ENCODE measurements around the gene NCAPG2.

NCAPG2 gene

DNA sequence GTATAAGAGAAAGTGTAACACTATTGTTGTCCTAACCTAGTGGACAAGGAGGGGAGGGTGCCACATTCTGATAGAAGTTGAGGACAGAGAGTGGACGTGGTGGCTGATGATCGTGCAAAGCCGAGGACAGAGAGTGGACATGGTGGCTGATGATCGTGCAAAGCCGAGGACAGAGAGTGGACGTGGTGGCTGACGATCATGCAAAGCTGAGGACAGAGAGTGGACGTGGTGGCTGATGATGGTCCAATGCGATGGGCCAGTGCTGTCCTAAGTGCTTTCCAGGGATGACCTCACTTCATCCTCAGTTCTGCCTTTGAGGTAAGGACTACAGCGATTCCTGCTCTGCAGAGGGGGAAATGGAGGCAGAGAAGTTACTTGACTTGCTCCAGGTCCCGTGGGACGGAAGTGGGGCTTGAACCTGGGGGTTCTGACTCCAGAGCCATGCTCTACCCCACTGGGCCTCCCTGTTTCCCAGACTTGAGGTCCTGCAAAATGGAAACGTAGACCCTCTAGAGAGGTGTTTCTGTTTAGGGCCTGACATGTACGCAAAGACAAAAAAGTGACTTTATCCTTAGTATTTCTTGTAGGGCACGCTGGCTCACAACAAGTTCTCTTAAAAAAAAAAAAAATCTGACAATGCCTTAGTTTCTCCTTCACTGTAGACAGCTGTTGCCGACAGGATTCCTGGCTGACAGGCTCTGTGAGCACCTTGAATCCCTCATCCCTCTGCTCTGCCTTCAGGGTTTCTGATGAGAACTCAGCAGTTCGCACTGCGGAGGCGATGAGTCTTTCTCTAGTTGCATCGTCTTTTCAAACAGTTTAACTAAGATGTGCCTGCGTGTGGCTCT is 20.3 kb upstream of the NCAPG2 start:
- Histone ChIP-seq H3K9me3 (ENCODE audit: control insufficient read depth in 2 of 2, low read length in 2 of 2) (no peaks in the 10 kb centered on the region), H3K9ac (ENCODE audit: low read length in 2 of 2) (no peak overlapping the region), H3K4me3 (ENCODE audit: low read length in 2 of 2) (no peak overlapping the region), H3K27me3 (ENCODE audit: control insufficient read depth in 1 of 2, insufficient read depth in 2 of 2, low read length in 2 of 2) (no peaks in the 10 kb centered on the region), H3K4me1 (ENCODE audit: control insufficient read depth, insufficient read depth, low read length) (no peaks in the 10 kb centered on the region), H3K36me3 (ENCODE audit: control insufficient read depth in 2 of 2, insufficient read depth in 2 of 2, low read length in 2 of 2) (peaks cover 0 to 2% of the 10 kb centered on the region in 2 donors), H3K27ac (ENCODE audit: low read length) (no peak overlapping the region)

DNA sequence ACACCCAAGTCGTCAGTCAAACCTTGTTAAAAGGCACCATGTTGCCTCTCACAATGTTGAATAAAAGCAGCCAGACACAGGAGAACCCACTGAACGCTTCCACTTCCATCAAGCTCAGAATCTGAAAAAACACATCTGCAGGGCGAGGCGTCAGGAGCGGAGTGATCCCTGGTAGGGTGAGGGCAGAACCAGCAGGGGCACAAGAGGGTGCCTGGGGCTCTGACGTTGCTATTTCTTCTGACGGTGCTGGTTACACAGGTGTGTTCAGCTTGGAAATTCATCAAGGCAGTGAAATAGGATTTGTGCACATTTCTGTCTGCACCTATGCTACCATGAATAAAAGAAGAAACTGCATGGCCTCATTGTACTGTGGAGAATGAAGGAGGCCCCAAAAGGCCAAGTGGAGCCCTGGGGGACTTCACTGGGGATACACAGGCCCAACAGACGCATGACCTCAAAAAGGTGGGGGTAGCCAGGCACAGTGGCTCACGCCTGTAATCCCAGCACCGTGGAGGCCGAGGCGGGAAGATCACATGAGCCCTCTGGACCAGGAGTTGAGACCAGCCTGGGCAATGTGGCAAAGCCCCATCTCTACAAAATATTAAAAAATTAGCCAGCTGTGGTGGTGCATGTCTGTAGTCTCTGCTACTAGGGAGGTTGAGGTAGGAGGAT is 19.2 kb upstream of the NCAPG2 start:
- Histone ChIP-seq H3K27ac (ENCODE audit: low read length) (no peak overlapping the region), H3K27me3 (ENCODE audit: control insufficient read depth in 1 of 2, insufficient read depth in 2 of 2, low read length in 2 of 2) (no peaks in the 10 kb centered on the region), H3K36me3 (ENCODE audit: control insufficient read depth in 2 of 2, insufficient read depth in 2 of 2, low read length in 2 of 2) (no peaks in the 10 kb centered on the region), H3K4me3 (ENCODE audit: low read length in 2 of 2) (no peak overlapping the region), H3K9me3 (ENCODE audit: control insufficient read depth in 2 of 2, low read length in 2 of 2) (no peaks in the 10 kb centered on the region), H3K4me1 (ENCODE audit: control insufficient read depth, insufficient read depth, low read length) (no peaks in the 10 kb centered on the region), H3K9ac (ENCODE audit: low read length in 2 of 2) (no peak overlapping the region)

DNA sequence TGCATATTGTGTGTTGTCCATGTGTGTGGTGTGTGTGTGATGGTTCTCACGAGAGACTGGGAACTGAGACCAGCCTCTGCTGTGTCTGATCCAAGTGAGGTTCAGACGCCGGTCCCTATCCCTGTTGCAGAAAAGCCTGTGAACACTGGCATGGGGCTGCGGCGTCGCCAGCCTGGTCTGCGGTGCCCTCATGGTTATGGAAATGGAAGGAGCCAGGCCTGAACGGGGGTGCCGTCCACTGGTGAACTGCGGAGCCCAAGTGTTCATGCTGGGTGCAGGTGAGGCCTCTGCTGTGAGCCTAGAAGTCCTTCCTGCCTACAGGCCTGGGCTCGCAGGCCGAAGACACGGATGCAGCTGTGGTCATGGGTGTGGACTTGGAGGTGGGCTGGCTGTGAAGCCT is 18.7 kb upstream of the NCAPG2 start:
- H3K27ac ChIP-seq (ENCODE audit: low read length): no peak overlapping the region
- H3K36me3 ChIP-seq (ENCODE audit: control insufficient read depth in 2 of 2, insufficient read depth in 2 of 2, low read length in 2 of 2): no peaks in the 10 kb centered on the region
- no peaks in the 10 kb centered on the region for H3K9me3 ChIP-seq (ENCODE audit: control insufficient read depth in 2 of 2, low read length in 2 of 2)
- H3K9ac ChIP-seq (ENCODE audit: low read length in 2 of 2): no peak overlapping the region
- H3K4me3 ChIP-seq (ENCODE audit: low read length in 2 of 2): no peak overlapping the region
- no peaks in the 10 kb centered on the region for H3K4me1 ChIP-seq (ENCODE audit: control insufficient read depth, insufficient read depth, low read length)
- no peaks in the 10 kb centered on the region for H3K27me3 ChIP-seq (ENCODE audit: control insufficient read depth in 1 of 2, insufficient read depth in 2 of 2, low read length in 2 of 2)

DNA sequence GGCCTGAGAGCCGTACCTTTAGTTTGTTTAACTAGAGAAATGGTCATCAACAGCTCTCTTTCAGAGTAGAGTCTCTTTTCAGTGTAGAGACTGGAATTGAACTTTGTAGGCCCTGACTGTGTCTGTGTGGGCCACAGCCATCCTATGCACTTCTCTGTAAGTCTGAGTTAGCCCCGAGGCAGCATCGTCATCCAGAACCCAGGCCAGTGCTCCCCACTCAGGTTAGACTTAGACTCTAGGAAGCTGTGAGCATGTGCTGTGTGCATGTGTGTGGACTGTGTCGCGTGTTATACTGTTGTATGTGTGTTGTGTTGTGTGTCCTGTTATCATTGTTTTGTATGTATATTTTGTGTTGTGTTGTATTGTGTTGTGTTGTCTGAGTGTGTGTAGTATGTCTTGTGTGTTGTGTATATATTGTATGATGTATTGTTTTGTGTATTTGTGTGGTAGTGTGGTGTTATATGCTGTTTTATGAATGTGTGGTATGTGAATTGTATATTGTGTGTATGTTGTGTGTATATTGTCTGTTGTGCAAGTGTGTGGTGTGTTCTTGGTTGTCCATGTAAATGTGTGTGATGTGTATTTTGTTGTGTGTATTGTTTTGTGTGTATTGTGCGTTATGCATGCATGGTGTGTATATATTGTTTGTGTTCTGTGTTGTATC is 18.1 kb upstream of the NCAPG2 start:
- Histone ChIP-seq H3K27me3 (ENCODE audit: control insufficient read depth in 1 of 2, insufficient read depth in 2 of 2, low read length in 2 of 2) (no peaks in the 10 kb centered on the region), H3K4me1 (ENCODE audit: control insufficient read depth, insufficient read depth, low read length) (no peaks in the 10 kb centered on the region), H3K27ac (ENCODE audit: low read length) (no peak overlapping the region), H3K36me3 (ENCODE audit: control insufficient read depth in 2 of 2, insufficient read depth in 2 of 2, low read length in 2 of 2) (no peaks in the 10 kb centered on the region), H3K9me3 (ENCODE audit: control insufficient read depth in 2 of 2, low read length in 2 of 2) (no peaks in the 10 kb centered on the region), H3K4me3 (ENCODE audit: low read length in 2 of 2) (no peak overlapping the region), H3K9ac (ENCODE audit: low read length in 2 of 2) (no peak overlapping the region)

DNA sequence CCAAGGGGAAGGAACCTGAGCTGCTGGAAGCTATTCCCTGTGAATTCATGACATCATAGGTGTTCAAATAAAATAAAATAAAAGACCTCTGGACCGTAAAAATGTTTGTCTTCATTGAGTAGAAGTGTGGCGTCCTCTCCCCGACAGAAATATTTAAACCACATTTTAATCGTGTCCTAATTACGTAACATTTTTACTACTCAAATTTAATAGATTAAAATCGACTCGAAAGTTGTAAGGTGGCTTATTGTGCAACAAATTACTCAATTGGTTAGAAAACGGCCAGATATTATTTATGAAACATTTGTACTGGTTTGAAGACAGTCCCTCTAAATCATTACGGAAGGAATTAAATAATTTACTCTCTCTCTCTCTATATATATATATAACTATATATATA is 15.5 kb upstream of the NCAPG2 start:
- H3K9ac ChIP-seq (ENCODE audit: low read length in 2 of 2): no peak overlapping the region
- H3K4me3 ChIP-seq (ENCODE audit: low read length in 2 of 2): no peak overlapping the region
- no peaks in the 10 kb centered on the region for H3K9me3 ChIP-seq (ENCODE audit: control insufficient read depth in 2 of 2, low read length in 2 of 2)
- H3K36me3 ChIP-seq (ENCODE audit: control insufficient read depth in 2 of 2, insufficient read depth in 2 of 2, low read length in 2 of 2): no peaks in the 10 kb centered on the region
- no peak overlapping the region for H3K27ac ChIP-seq (ENCODE audit: low read length)
- H3K27me3 ChIP-seq (ENCODE audit: control insufficient read depth in 1 of 2, insufficient read depth in 2 of 2, low read length in 2 of 2): no peaks in the 10 kb centered on the region
- no peaks in the 10 kb centered on the region for H3K4me1 ChIP-seq (ENCODE audit: control insufficient read depth, insufficient read depth, low read length)

DNA sequence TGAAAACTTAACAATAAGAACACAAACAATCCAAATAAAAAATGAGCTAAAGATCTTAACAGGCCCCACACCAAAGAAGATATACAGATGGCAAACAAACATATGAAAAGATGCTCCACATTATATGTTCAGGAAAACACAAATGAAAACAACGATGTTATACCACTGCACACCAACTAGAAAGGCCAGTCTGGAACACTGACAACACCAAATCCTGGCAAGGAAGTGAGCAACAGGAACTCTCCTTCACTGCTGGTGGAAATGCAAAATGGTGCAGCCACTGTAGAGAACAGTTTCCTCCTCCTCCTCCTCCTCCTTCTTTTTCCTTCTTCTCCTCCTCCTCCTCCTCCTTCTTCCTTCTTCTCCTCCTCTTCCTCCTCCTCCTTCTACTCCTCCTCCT is 12.2 kb upstream of the NCAPG2 start:
- H3K4me3 ChIP-seq (ENCODE audit: low read length in 2 of 2): no peak overlapping the region
- H3K27ac ChIP-seq (ENCODE audit: low read length): no peak overlapping the region
- H3K27me3 ChIP-seq (ENCODE audit: control insufficient read depth in 1 of 2, insufficient read depth in 2 of 2, low read length in 2 of 2): no peaks in the 10 kb centered on the region
- H3K4me1 ChIP-seq (ENCODE audit: control insufficient read depth, insufficient read depth, low read length): no peaks in the 10 kb centered on the region
- H3K9me3 ChIP-seq (ENCODE audit: control insufficient read depth in 2 of 2, low read length in 2 of 2): no peaks in the 10 kb centered on the region
- H3K36me3 ChIP-seq (ENCODE audit: control insufficient read depth in 2 of 2, insufficient read depth in 2 of 2, low read length in 2 of 2): no peaks in the 10 kb centered on the region
- H3K9ac ChIP-seq (ENCODE audit: low read length in 2 of 2): no peak overlapping the region

DNA sequence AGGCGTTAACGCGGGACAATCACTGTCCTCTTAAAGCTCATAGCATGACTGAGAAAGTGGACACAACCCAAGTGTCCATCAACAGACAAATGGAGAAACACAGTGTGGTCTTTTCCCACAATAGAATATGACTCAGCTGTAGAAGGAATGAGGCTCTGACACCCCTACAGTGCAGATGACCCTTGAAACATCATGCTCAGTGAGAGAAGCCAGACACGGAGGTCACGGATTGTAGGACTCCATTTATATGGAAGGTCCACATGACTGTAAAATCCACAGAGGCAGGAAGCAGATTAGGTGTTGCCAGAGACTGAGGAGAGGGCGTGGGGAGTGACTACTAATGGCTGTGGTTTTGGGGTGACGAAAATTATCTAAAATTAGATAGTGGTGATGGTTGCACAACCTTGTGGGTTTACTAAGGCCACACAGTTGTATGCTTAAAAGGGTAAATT is 6.1 kb upstream of the NCAPG2 start:
- H3K36me3 ChIP-seq (ENCODE audit: control insufficient read depth in 2 of 2, insufficient read depth in 2 of 2, low read length in 2 of 2): no peaks in the 10 kb centered on the region
- H3K27ac ChIP-seq (ENCODE audit: low read length): no peak overlapping the region
- no peak overlapping the region for H3K4me3 ChIP-seq (ENCODE audit: low read length in 2 of 2)
- peaks cover 2% of the 10 kb centered on the region for H3K4me1 ChIP-seq (ENCODE audit: control insufficient read depth, insufficient read depth, low read length)
- no peaks in the 10 kb centered on the region for H3K9me3 ChIP-seq (ENCODE audit: control insufficient read depth in 2 of 2, low read length in 2 of 2)
- H3K27me3 ChIP-seq (ENCODE audit: control insufficient read depth in 1 of 2, insufficient read depth in 2 of 2, low read length in 2 of 2): no peaks in the 10 kb centered on the region
- no peak overlapping the region for H3K9ac ChIP-seq (ENCODE audit: low read length in 2 of 2)

DNA sequence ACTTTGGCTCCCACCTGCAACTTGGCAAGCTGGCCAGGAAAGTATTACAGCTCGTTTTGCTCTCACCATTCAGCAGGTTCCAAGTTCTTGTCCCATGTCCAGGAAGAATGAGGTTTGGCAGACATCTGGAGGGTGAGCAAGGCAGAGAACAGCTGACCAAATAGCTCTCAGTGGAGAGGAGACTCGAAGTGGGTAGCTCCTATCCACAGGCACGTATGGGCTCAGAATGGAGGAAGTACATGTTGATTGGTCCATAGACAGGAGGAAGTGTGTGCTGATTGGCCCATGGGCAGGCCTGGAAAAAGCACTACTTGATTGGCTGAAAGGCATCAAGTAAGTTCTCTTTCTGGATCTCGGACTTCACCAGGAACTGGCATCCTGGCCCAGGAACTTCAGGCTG is 3.0 kb upstream of the NCAPG2 start:
- H3K9ac ChIP-seq (ENCODE audit: low read length in 2 of 2): no peak overlapping the region
- H3K27me3 ChIP-seq (ENCODE audit: control insufficient read depth in 1 of 2, insufficient read depth in 2 of 2, low read length in 2 of 2): no peaks in the 10 kb centered on the region
- H3K27ac ChIP-seq (ENCODE audit: low read length): no peak overlapping the region
- H3K36me3 ChIP-seq (ENCODE audit: control insufficient read depth in 2 of 2, insufficient read depth in 2 of 2, low read length in 2 of 2): no peaks in the 10 kb centered on the region
- H3K4me1 ChIP-seq (ENCODE audit: control insufficient read depth, insufficient read depth, low read length): peaks cover 18% of the 10 kb centered on the region
- H3K9me3 ChIP-seq (ENCODE audit: control insufficient read depth in 2 of 2, low read length in 2 of 2): no peaks in the 10 kb centered on the region
- H3K4me3 ChIP-seq (ENCODE audit: low read length in 2 of 2): no peak overlapping the region

DNA sequence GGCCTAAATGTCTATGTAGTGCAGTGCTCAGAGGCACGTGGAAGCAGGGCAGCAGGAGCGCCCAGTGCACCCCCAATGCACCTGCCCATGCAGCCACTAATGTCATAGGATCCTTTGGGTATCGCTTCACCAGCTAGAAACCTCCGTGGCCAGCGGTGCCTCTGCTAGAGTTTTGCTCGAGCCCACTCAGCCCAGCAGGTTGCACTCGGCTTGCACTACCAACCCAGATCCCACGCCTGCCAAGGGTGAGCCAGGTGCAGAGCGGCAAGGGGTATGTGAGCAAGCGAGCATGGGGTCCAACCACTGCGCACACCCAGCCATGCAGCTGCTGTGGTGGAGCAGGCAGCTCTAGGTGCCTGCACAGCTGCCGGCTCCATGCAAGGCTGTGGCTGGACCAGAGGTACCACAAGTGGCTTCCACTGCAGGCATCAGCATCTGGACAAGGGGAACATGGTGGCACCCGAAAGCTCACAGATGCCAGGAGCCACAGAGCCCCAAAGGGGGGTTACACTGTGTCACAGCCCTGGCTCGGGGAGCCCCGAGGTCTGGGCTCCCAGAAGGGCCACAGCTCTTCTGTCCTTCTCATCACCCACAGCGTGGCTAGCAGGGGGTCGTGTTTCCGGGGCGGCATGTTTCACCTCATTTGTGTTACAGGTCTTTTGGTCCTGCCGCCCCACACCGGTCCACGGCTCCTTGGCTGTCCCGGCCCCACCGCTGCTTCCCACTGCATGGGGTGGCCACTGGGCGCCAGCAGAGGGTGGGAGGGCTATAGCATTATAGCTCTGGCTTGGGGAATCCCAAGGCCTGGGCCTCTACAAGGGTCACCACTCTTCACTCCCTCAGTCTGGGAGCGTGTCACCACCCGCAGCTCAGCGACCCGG is 2.3 kb upstream of the NCAPG2 start:
- Histone ChIP-seq H3K27me3 (ENCODE audit: control insufficient read depth in 1 of 2, insufficient read depth in 2 of 2, low read length in 2 of 2) (no peaks in the 10 kb centered on the region), H3K27ac (ENCODE audit: low read length) (no peak overlapping the region), H3K4me1 (ENCODE audit: control insufficient read depth, insufficient read depth, low read length) (peaks cover 18% of the 10 kb centered on the region), H3K4me3 (ENCODE audit: low read length in 2 of 2) (no peak overlapping the region), H3K36me3 (ENCODE audit: control insufficient read depth in 2 of 2, insufficient read depth in 2 of 2, low read length in 2 of 2) (no peaks in the 10 kb centered on the region), H3K9ac (ENCODE audit: low read length in 2 of 2) (no peak overlapping the region), H3K9me3 (ENCODE audit: control insufficient read depth in 2 of 2, low read length in 2 of 2) (no peaks in the 10 kb centered on the region)

DNA sequence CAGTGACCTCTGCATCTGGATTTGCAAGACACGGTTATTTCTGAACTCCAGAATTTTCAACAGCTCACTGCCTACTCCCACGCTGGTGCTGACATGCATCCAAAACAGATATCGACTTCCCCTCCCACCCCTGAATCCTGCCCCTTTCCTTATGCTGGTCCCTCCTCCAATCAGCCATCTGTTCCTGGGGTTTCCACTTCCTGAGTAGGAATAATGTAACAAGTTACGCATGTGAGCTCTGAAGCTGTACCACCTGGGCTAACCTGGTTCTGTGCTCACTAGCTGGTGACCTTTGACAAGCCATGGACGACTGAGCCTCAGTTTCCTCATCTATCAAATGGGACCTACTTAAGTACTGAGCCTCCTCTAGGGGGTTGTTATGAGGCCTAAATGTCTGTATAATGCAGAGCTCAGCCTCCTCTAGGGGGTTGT is 1.7 kb upstream of the NCAPG2 start:
- no peak overlapping the region for H3K9ac ChIP-seq (ENCODE audit: low read length in 2 of 2)
- H3K4me1 ChIP-seq (ENCODE audit: control insufficient read depth, insufficient read depth, low read length): peaks cover 18% of the 10 kb centered on the region
- H3K36me3 ChIP-seq (ENCODE audit: control insufficient read depth in 2 of 2, insufficient read depth in 2 of 2, low read length in 2 of 2): no peaks in the 10 kb centered on the region
- no peaks in the 10 kb centered on the region for H3K9me3 ChIP-seq (ENCODE audit: control insufficient read depth in 2 of 2, low read length in 2 of 2)
- H3K4me3 ChIP-seq (ENCODE audit: low read length in 2 of 2): no peak overlapping the region
- no peaks in the 10 kb centered on the region for H3K27me3 ChIP-seq (ENCODE audit: control insufficient read depth in 1 of 2, insufficient read depth in 2 of 2, low read length in 2 of 2)
- no peak overlapping the region for H3K27ac ChIP-seq (ENCODE audit: low read length)

Measured in stomach smooth muscle (tissue), 2 donors.